Pancreas (tissue), 10 donors: ENCODE measurements around the gene NFIC. TPM values are rescaled to one million over a fixed set of nuclear protein-coding genes. Genes with fewer than 3 reads are reported as not detected.

Experiments used
- ATAC-seq, 4 donors: fragments of 200-7000 bp; cut with Tn5 transposase; one replicate each; pipeline versions ENCODE4 v1.8.0 to v1.9.1; 2020; ENCODE audit warnings: mild to moderate bottlenecking in 4 of 4, moderate library complexity in 4 of 4
- DNase-seq, 6 donors: peaks; one replicate each; pipeline ENCODE4 v3.0.0-alpha.2; 2020
- FAIRE-seq: peaks from 2 replicates; lab custom pipeline; 2012; peaks lifted over from hg19 to GRCh38; lab: Jason Lieb, UNC
- H3K27ac ChIP-seq, 4 donors: fragments of 200-600 bp; sonication (generic); 1 replicate in 3 of 4; 2 replicates in 1 of 4; pipeline versions ENCODE4 v1.5.0 to v1.8.0; 2020
- H3K27me3 ChIP-seq, 4 donors: fragments of 200-600 bp; one replicate each; pipeline ENCODE4 v1.8.0; 2021
- H3K36me3 ChIP-seq, 3 donors: fragments of 200-600 bp; sonication (generic) in 1 of 3; one replicate each; pipeline versions ENCODE4 v1.5.0 to v1.8.0; 2020 to 2021
- H3K4me1 ChIP-seq, 3 donors: fragments of 200-600 bp; one replicate each; pipeline ENCODE4 v1.8.0; 2021
- H3K4me3 ChIP-seq, 4 donors: fragments of 200-600 bp; sonication (generic) in 2 of 4; one replicate each; pipeline versions ENCODE4 v1.5.0 to v1.8.0; 2020 to 2021
- H3K9me3 ChIP-seq, 4 donors: fragments of 200-600 bp; one replicate each; pipeline ENCODE4 v1.8.0; 2021
- CTCF ChIP-seq, 4 donors: fragments of 200-600 bp; sonication (generic) in 3 of 4; IDR thresholded peaks; one replicate each; pipeline versions ENCODE4 v1.5.0 to v1.8.0; 2021; ENCODE audit warnings: antibody characterized with exemption in 4 of 4
- WGBS, 2 donors: extraction: QIAGEN DNeasy Blood & Tissue Kit; methylation state at CpG; one replicate each; pipeline ENCODE4 v1.1.7; 2013; 5-methylcytosine and 5-hydroxymethylcytosine counted together
- intact Hi-C, 3 donors: fragments of 100-400 bp; cut with DNase I; formaldehyde crosslinking; loops; one replicate each; pipeline versions ENCODE4 v1.11.1 to v1.14.2; 2022
- polyA plus RNA-seq, 2 donors: library from polyadenylated mRNA; stranded (reverse); fragments of 200-250 nt; gene quantifications; one replicate each; pipeline ENCODE4 v1.2.3, GENCODE V29; 2013
- total RNA-seq, 6 donors: library from RNA; stranded (reverse); fragmentation: NEBNext Ultra II Directional in 4 of 6; extraction: Animal tissue kit (Norgen Biotek cat#: 25700) in 4 of 6; gene quantifications; one replicate each; pipeline versions ENCODE4 v1.2.1 to v1.2.4, GENCODE V29; 2021 to 2023
- donor health status: healthy with polysubstance abuse.
- donor health status: DM: no; HTN: no; CAD: no; lungs with moderate emphysema.
- donor health status: DM: no; HTN: no; CAD: no.
- donor health status: control.
- donor health status: control.
- donor health status: Bipolar disorder and iron deficiency.
- donor health status: DM: yes; HTN: yes; CAD: no.
- donor health status: DM: no; HTN: no; CAD: no.
- donor health status: DM: no; HTN: no; CAD: no.
- donor health status: DM: yes; HTN: yes; CAD: no.

Gene NFIC
- total and polyA plus RNA-seq, 8 donors, result 21.3 to 203 (median 115) TPM

GRCh38 chr19:3471954-3472655, 105.7 kb downstream of the NFIC start:
- intact Hi-C loops, result loop anchor here in 2 of 3 donors (5.0 to 10.0 kb wide), 2 partner anchors 145 to 157 kb away; no protein-coding TSS in a partner anchor
- no peaks in the 10 kb centered on the region for H3K27me3 ChIP-seq
- 21 to 24% methylated on average over 24 of the region's 24 CpGs for WGBS, 2 donors
- no peaks in the 10 kb centered on the region for H3K9me3 ChIP-seq
- no peaks in the 10 kb centered on the region for H3K36me3 ChIP-seq
- ATAC-seq (peak; percentile 37 to 68 (median 63)), DNase-seq (peak in 3 of 6 donors; percentile 56 to 81 (median 65)), FAIRE-seq (no peak)
- H3K4me3 ChIP-seq, result no peak overlapping the region
- H3K27ac ChIP-seq, result no peak overlapping the region
- peak; percentile 64 to 82 (median 76) for TF ChIP-seq CTCF (IDR thresholded peaks at IDR 0.05)
- H3K4me1 ChIP-seq, result peaks cover 0 to 5% (median 0%) of the 10 kb centered on the region in 3 donors

GRCh38 chr19:3474010-3474409, 107.6 kb downstream of the NFIC start:
- WGBS, 2 donors, result 11 to 23% methylated on average over 8 of the region's 8 CpGs
- intact Hi-C loops, result loop anchor here in 2 of 3 donors (5.0 to 10.0 kb wide), 2 partner anchors 147 to 159 kb away; no protein-coding TSS in a partner anchor
- H3K27me3 ChIP-seq, result no peaks in the 10 kb centered on the region
- H3K36me3 ChIP-seq, result no peaks in the 10 kb centered on the region
- ATAC-seq, result peak in 3 of 4 donors; percentile 28 to 68 (median 42)
- peaks cover 0 to 5% (median 0%) of the 10 kb centered on the region in 3 donors for H3K4me1 ChIP-seq
- TF ChIP-seq CTCF (IDR thresholded peaks at IDR 0.05), result no peak
- peak in 2 of 6 donors; percentile 25 to 49 for DNase-seq
- FAIRE-seq, result no peak
- H3K4me3 ChIP-seq, result no peak overlapping the region
- H3K27ac ChIP-seq, result peak overlapping the region in 1 of 4 donors; percentile 19
- no peaks in the 10 kb centered on the region for H3K9me3 ChIP-seq

DNA sequence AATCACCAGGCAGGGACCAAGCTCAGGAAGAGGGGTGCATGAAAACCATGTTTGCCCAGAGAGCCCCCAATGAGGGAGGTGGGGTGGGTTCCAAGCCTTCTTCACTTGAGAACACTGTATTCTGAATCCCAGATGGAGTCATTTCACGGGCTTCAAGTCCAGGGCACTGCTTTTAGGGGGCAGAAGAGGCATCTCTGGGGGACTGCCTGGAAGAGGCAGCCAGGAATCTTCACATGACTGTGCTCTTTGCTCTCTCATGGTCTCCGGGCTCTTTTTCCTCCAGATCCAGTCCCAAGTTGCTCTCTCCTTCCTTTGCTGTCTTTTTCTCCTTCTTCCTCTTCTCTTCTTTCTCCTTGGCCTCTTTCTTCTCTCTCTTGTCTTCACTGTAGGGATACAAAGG, 108.2 kb downstream of the NFIC start:
- intact Hi-C loops, result loop anchor here in 2 of 3 donors (5.0 to 10.0 kb wide), 2 partner anchors 147 to 160 kb away; no protein-coding TSS in a partner anchor
- no peaks in the 10 kb centered on the region for H3K9me3 ChIP-seq
- no peaks in the 10 kb centered on the region for H3K36me3 ChIP-seq
- H3K4me3 ChIP-seq, result no peak overlapping the region
- H3K4me1 ChIP-seq, result peaks cover 0 to 5% (median 0%) of the 10 kb centered on the region in 3 donors
- 76 to 92% methylated on average over 2 of the region's 2 CpGs for WGBS, 2 donors
- FAIRE-seq (no peak), DNase-seq (no peak), ATAC-seq (no peak)
- no peak for TF ChIP-seq CTCF (IDR thresholded peaks at IDR 0.05)
- H3K27ac ChIP-seq, result no peak overlapping the region
- no peaks in the 10 kb centered on the region for H3K27me3 ChIP-seq

- 90 to 92% methylated on average over 4 of the region's 4 CpGs for WGBS, 2 donors
- intact Hi-C loops, result loop anchor here in 1 of 3 donors (10.0 kb wide), 1 partner anchor 161 kb away; no protein-coding TSS in a partner anchor
- ATAC-seq (no peak), DNase-seq (no peak), FAIRE-seq (no peak)
- TF ChIP-seq CTCF (IDR thresholded peaks at IDR 0.05), result no peak
- no peaks in the 10 kb centered on the region for H3K36me3 ChIP-seq
- H3K9me3 ChIP-seq, result no peaks in the 10 kb centered on the region
- no peaks in the 10 kb centered on the region for H3K27me3 ChIP-seq
- no peak overlapping the region for H3K27ac ChIP-seq
- peaks cover 0 to 5% (median 0%) of the 10 kb centered on the region in 3 donors for H3K4me1 ChIP-seq
- H3K4me3 ChIP-seq, result no peak overlapping the region
Measured at GRCh38 chr19:3475449-3475848, 109.1 kb downstream of the NFIC start.
